ENCODE data around the gene MTHFD2L. TPM values are rescaled to one million over a fixed set of nuclear protein-coding genes. Genes with fewer than 3 reads are reported as not detected.

Gene MTHFD2L
- total RNA-seq, 2 donors from 2014 or later, result 9.5 to 12.6 TPM

GRCh38 chr4:74305000-74305399 lies 147.1 kb downstream of the MTHFD2L start:
- no peak for DNase-seq
- H3K36me3 ChIP-seq, result no peaks in the 10 kb centered on the region
- no peaks in the 10 kb centered on the region for H3K4me1 ChIP-seq
- H3K9ac ChIP-seq (ENCODE audit: low read depth in 2 of 2, low read length in 2 of 2), result no peak overlapping the region
- H3K9me3 ChIP-seq, result no peaks in the 10 kb centered on the region
- TF ChIP-seq CTCF (IDR thresholded peaks at IDR 0.05), result no peak
- H3K27ac ChIP-seq, result no peak overlapping the region
- no peaks in the 10 kb centered on the region for H3K27me3 ChIP-seq
- intact Hi-C loops (cut with DNase I), result no loop called here
- no peak overlapping the region for H3K4me3 ChIP-seq

GRCh38 chr4:74307170-74307569 lies 149.3 kb downstream of the MTHFD2L start:
- intact Hi-C loops (cut with DNase I), result no loop called here
- Histone ChIP-seq H3K9ac (ENCODE audit: low read depth in 2 of 2, low read length in 2 of 2) (no peak overlapping the region), H3K27me3 (no peaks in the 10 kb centered on the region), H3K36me3 (no peaks in the 10 kb centered on the region), H3K9me3 (no peaks in the 10 kb centered on the region), H3K4me3 (no peak overlapping the region), H3K27ac (no peak overlapping the region), H3K4me1 (no peaks in the 10 kb centered on the region)
- DNase-seq, result no peak
- TF ChIP-seq CTCF (IDR thresholded peaks at IDR 0.05), result no peak

GRCh38 chr4:74308215-74308614 lies 150.3 kb downstream of the MTHFD2L start, which contains the start of gene EPGN:
TSS of gene EPGN (plus strand) at chr4:74308470. CDS start at chr4:74308534, 64 bp downstream.
- Histone ChIP-seq H3K4me1 (no peaks in the 10 kb centered on the region), H3K36me3 (no peaks in the 10 kb centered on the region), H3K27ac (no peak within 1 kb of the TSS), H3K9ac (ENCODE audit: low read depth in 2 of 2, low read length in 2 of 2) (no peak within 1 kb of the TSS), H3K4me3 (no peak within 1 kb of the TSS), H3K9me3 (no peaks in the 10 kb centered on the region), H3K27me3 (no peaks in the 10 kb centered on the region)
- DNase-seq, result no peak
- intact Hi-C loops (cut with DNase I), result no loop called here
- no peak for TF ChIP-seq CTCF (IDR thresholded peaks at IDR 0.05)

GRCh38 chr4:74309223-74309622 lies 151.3 kb downstream of the MTHFD2L start:
- no peak for TF ChIP-seq CTCF (IDR thresholded peaks at IDR 0.05)
- H3K36me3 ChIP-seq, result no peaks in the 10 kb centered on the region
- H3K27me3 ChIP-seq, result no peaks in the 10 kb centered on the region
- no peak overlapping the region for H3K4me3 ChIP-seq
- H3K9me3 ChIP-seq, result no peaks in the 10 kb centered on the region
- no peaks in the 10 kb centered on the region for H3K4me1 ChIP-seq
- no peak overlapping the region for H3K9ac ChIP-seq (ENCODE audit: low read depth in 2 of 2, low read length in 2 of 2)
- DNase-seq, result no peak
- H3K27ac ChIP-seq, result no peak overlapping the region
- intact Hi-C loops (cut with DNase I), result no loop called here

GRCh38 chr4:74311696-74312313 lies 153.9 kb downstream of the MTHFD2L start:
- Histone ChIP-seq H3K9ac (ENCODE audit: low read depth in 2 of 2, low read length in 2 of 2) (no peak overlapping the region), H3K4me1 (no peaks in the 10 kb centered on the region), H3K27me3 (no peaks in the 10 kb centered on the region), H3K9me3 (no peaks in the 10 kb centered on the region), H3K36me3 (no peaks in the 10 kb centered on the region), H3K27ac (no peak overlapping the region), H3K4me3 (no peak overlapping the region)
- peak; percentile 55 for TF ChIP-seq CTCF (IDR thresholded peaks at IDR 0.05)
- peak; percentile 47 for DNase-seq
- intact Hi-C loops (cut with DNase I), result loop anchor here (2.0 to 5.0 kb wide), 2 partner anchors 85 to 123 kb away; no protein-coding TSS in a partner anchor
